ENCODE measurements around the gene SPCS3.
"Not testable (repeated sequence)": the region's sequence is repeated elsewhere in the genome, so short reads cannot be mapped to it uniquely, and the experiment has no call there.

SPCS3 gene

GRCh38 chr4:176342384-176342783 lies 22.6 kb downstream of the SPCS3 start:
- no peak overlapping the region for H3K4me3 ChIP-seq (ENCODE audit: low read depth, low read length)
- TF ChIP-seq CTCF (IDR thresholded peaks at IDR 0.05; ENCODE audit: borderline replicate concordance, insufficient read depth, low read depth, low read length): no peak

DNA sequence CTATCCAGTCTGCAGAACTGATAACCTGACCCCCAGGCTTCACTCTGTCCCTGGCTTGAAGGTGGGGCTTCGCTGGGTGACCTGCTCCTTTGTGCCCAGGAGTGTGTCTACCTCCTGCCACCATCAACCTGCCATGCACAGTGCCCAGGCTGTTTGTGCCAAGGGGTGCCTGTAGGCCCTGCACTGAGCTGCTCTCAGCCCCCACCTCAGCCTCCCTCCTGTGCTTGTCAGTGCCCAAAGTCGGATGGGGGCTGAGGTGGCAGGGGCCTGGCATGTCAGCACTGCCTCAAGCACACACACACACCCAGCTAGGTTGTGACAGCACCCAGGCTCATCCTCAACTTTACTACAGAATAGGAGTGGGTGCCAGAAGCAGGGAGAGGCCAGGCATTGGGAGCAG lies 23.5 kb downstream of the SPCS3 start:
- no peak overlapping the region for H3K4me3 ChIP-seq (ENCODE audit: low read depth, low read length)
- no peak for TF ChIP-seq CTCF (IDR thresholded peaks at IDR 0.05; ENCODE audit: borderline replicate concordance, insufficient read depth, low read depth, low read length)

- not testable (repeated sequence) for H3K4me3 ChIP-seq (ENCODE audit: low read depth, low read length)
These were observed 25.6 kb downstream of the SPCS3 start for GRCh38 chr4:176345346-176345745.

DNA sequence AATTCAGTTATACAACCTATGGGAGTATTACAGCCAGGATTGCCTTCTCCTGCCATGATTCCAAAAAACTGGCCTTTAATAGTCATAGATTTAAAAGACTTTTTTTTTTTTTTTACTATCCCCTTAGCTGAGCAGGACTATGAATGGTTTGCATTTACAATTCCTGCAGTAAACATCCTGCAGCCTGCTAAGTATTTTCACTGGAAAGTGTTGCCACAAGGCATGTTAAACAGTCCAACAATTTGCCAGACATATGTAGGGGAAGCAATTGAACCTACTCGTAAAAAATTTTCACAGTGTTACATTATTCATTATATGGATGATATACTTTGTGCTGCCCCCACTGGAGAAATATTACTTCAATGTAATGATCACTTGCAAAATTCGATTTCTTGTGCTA lies 27.1 kb downstream of the SPCS3 start:
- not testable (repeated sequence) for H3K4me3 ChIP-seq (ENCODE audit: low read depth, low read length)

- H3K4me3 ChIP-seq (ENCODE audit: low read depth, low read length): no peak overlapping the region
These were observed 30.9 kb downstream of the SPCS3 start for GRCh38 chr4:176350671-176351070.

GRCh38 chr4:176354884-176355283 lies 35.1 kb downstream of the SPCS3 start:
- TF ChIP-seq CTCF (IDR thresholded peaks at IDR 0.05; ENCODE audit: borderline replicate concordance, insufficient read depth, low read depth, low read length): no peak
- H3K4me3 ChIP-seq (ENCODE audit: low read depth, low read length): no peak overlapping the region

More at GRCh38 chr4:176350671-176351070, 30.9 kb downstream of the SPCS3 start:
- no peak for TF ChIP-seq CTCF (IDR thresholded peaks at IDR 0.05; ENCODE audit: borderline replicate concordance, insufficient read depth, low read depth, low read length)

- no peak overlapping the region for H3K4me3 ChIP-seq (ENCODE audit: low read depth, low read length)
- TF ChIP-seq CTCF (IDR thresholded peaks at IDR 0.05; ENCODE audit: borderline replicate concordance, insufficient read depth, low read depth, low read length): no peak
These were observed 37.8 kb downstream of the SPCS3 start for GRCh38 chr4:176357359-176358082.

GRCh38 chr4:176358083-176358469 lies 38.3 kb downstream of the SPCS3 start:
- TF ChIP-seq CTCF (IDR thresholded peaks at IDR 0.05; ENCODE audit: borderline replicate concordance, insufficient read depth, low read depth, low read length): no peak
- no peak overlapping the region for H3K4me3 ChIP-seq (ENCODE audit: low read depth, low read length)

Measured in GM12875 (cell line).